Loucy (cell line): ENCODE results near the gene MUC5AC.
"Not testable (repeated sequence)": the region's sequence is repeated elsewhere in the genome, so short reads cannot be mapped to it uniquely, and the experiment has no call there.

ENCODE experiments used
- H2AFZ ChIP-seq: fragments of 200-600 bp; sonication (generic); 2 replicates; pipeline ENCODE4 v1.6.0; 2016; ENCODE audit warnings: antibody characterized with exemption, mild to moderate bottlenecking, low read length, moderate library complexity
- H3F3A ChIP-seq: fragments of 200-600 bp; 2 replicates; pipeline ENCODE4 v1.6.0; 2016; ENCODE audit warnings: antibody characterized with exemption, low read depth, mild to moderate bottlenecking
- H3K27me3 ChIP-seq: fragments of 200-600 bp; sonication (generic); 2 replicates; pipeline ENCODE4 v1.6.1; 2014; ENCODE audit warnings: low read length, mild to moderate bottlenecking; ENCODE audit not compliant: insufficient read depth, poor library complexity, severe bottlenecking
- H3K36me3 ChIP-seq: fragments of 200-600 bp; sonication (generic); 2 replicates; pipeline ENCODE4 v1.6.1; 2016; ENCODE audit warnings: low read length; ENCODE audit not compliant: insufficient read depth
- H3K4me1 ChIP-seq: fragments of 200-600 bp; sonication (generic); 2 replicates; pipeline ENCODE4 v1.5.1; 2014; ENCODE audit warnings: low read length, mild to moderate bottlenecking; ENCODE audit not compliant: insufficient read depth, poor library complexity, severe bottlenecking
- H3K4me2 ChIP-seq: fragments of 200-600 bp; sonication (generic); 2 replicates; pipeline ENCODE4 v1.6.0; 2014; ENCODE audit warnings: antibody characterized with exemption, low read length, low read depth, mild to moderate bottlenecking; ENCODE audit not compliant: poor library complexity, severe bottlenecking
- H3K4me3 ChIP-seq: fragments of 200-600 bp; sonication (generic); 2 replicates; pipeline ENCODE4 v1.5.1; 2014; ENCODE audit warnings: low read length, mild to moderate bottlenecking, mixed read lengths; ENCODE audit not compliant: poor library complexity, severe bottlenecking
- H3K79me2 ChIP-seq: fragments of 200-600 bp; sonication (generic); 2 replicates; pipeline ENCODE4 v1.6.1; 2014; ENCODE audit warnings: low read length; ENCODE audit not compliant: insufficient read depth
- H3K9ac ChIP-seq: fragments of 200-600 bp; sonication (generic); 2 replicates; pipeline ENCODE4 v1.6.0; 2014; ENCODE audit warnings: mild to moderate bottlenecking, low read depth, low read length, moderate library complexity; ENCODE audit not compliant: poor library complexity, severe bottlenecking
- H3K9me2 ChIP-seq: fragments of 200-600 bp; sonication (generic); replicated peaks from 2 replicates; pipeline ENCODE4 v1.6.1; 2016; ENCODE audit warnings: low read depth, low read length, mixed read lengths
- H3K9me3 ChIP-seq: fragments of 200-600 bp; sonication (generic); 2 replicates; pipeline ENCODE4 v1.6.1; 2014; ENCODE audit warnings: mild to moderate bottlenecking, antibody characterized with exemption, low read length, low read depth; ENCODE audit not compliant: insufficient read depth
- H4K20me1 ChIP-seq: fragments of 200-600 bp; sonication (generic); 2 replicates; pipeline ENCODE4 v1.6.0; 2014; ENCODE audit warnings: antibody characterized with exemption, low read length, mild to moderate bottlenecking; ENCODE audit not compliant: insufficient read depth, poor library complexity, severe bottlenecking
- CTCF ChIP-seq: fragments of 200-600 bp; sonication (generic); conservative IDR thresholded peaks from 2 replicates; pipeline ENCODE4 v1.5.1; 2014; ENCODE audit warnings: mild to moderate bottlenecking, antibody characterized with exemption, low read length
- EZH2phosphoT487 ChIP-seq: fragments of 200-600 bp; IDR thresholded peaks from 2 replicates; pipeline ENCODE4 v1.6.1; 2018; ENCODE audit warnings: antibody characterized with exemption, mild to moderate bottlenecking, moderate library complexity, borderline replicate concordance

Gene MUC5AC

GRCh38 chr11:1241706-1242105, 84.0 kb downstream of the MUC5AC start:
- H3K27me3 ChIP-seq, result no peaks in the 10 kb centered on the region
- H3K9ac ChIP-seq, result no peak overlapping the region
- H4K20me1 ChIP-seq, result no peaks in the 10 kb centered on the region
- H2AFZ ChIP-seq, result no peak overlapping the region
- peaks cover 8% of the 10 kb centered on the region; the same call in 1 of the 2 replicates for H3K9me3 ChIP-seq
- no peaks in the 10 kb centered on the region for H3K36me3 ChIP-seq
- no peaks in the 10 kb centered on the region for H3K9me2 ChIP-seq
- no peaks in the 10 kb centered on the region for H3K4me1 ChIP-seq
- no peak overlapping the region for H3K4me2 ChIP-seq
- H3K79me2 ChIP-seq, result no peaks in the 10 kb centered on the region
- TF ChIP-seq EZH2phosphoT487 (no peak), CTCF (no peak)
- H3K4me3 ChIP-seq, result no peak overlapping the region
- H3F3A ChIP-seq, result no peaks in the 10 kb centered on the region

GRCh38 chr11:1242289-1242688, 84.5 kb downstream of the MUC5AC start:
- H3K36me3 ChIP-seq, result no peaks in the 10 kb centered on the region
- H2AFZ ChIP-seq, result no peak overlapping the region
- H3K27me3 ChIP-seq, result no peaks in the 10 kb centered on the region
- TF ChIP-seq CTCF, result no peak
- H3K9ac ChIP-seq, result no peak overlapping the region
- H3K9me2 ChIP-seq, result no peaks in the 10 kb centered on the region
- H3K79me2 ChIP-seq, result no peaks in the 10 kb centered on the region
- H3K9me3 ChIP-seq, result peaks cover 8% of the 10 kb centered on the region; the same call in 1 of the 2 replicates
- no peaks in the 10 kb centered on the region for H4K20me1 ChIP-seq
- no peak overlapping the region for H3K4me2 ChIP-seq
- H3K4me1 ChIP-seq, result no peaks in the 10 kb centered on the region
- no peak overlapping the region for H3K4me3 ChIP-seq
- no peaks in the 10 kb centered on the region for H3F3A ChIP-seq

- H3K9me3 ChIP-seq, H3K4me1 ChIP-seq, H3K79me2 ChIP-seq, H2AFZ ChIP-seq, H3K36me3 ChIP-seq, H3K27me3 ChIP-seq, H3K9ac ChIP-seq, H3K9me2 ChIP-seq, H4K20me1 ChIP-seq, H3K4me2 ChIP-seq, H3K4me3 ChIP-seq, H3F3A ChIP-seq: not testable (repeated sequence)
Observed at GRCh38 chr11:1242751-1243150, 85.0 kb downstream of the MUC5AC start.

GRCh38 chr11:1243521-1243920, 85.8 kb downstream of the MUC5AC start:
- not testable (repeated sequence) for H3K9me2 ChIP-seq, H3K4me2 ChIP-seq, H3K4me1 ChIP-seq, H3K4me3 ChIP-seq, H4K20me1 ChIP-seq, H2AFZ ChIP-seq, H3K9me3 ChIP-seq, H3K27me3 ChIP-seq, H3K36me3 ChIP-seq, H3K79me2 ChIP-seq, H3K9ac ChIP-seq, H3F3A ChIP-seq

GRCh38 chr11:1244557-1244956, 86.8 kb downstream of the MUC5AC start:
- H3K4me1 ChIP-seq, result not testable (repeated sequence)

GRCh38 chr11:1245717-1246116, 88.0 kb downstream of the MUC5AC start:
- not testable (repeated sequence) for H3K27me3 ChIP-seq, H3K4me2 ChIP-seq, H3K9me3 ChIP-seq, H3K9ac ChIP-seq, H2AFZ ChIP-seq, H3F3A ChIP-seq, H3K4me3 ChIP-seq, H3K79me2 ChIP-seq, H3K36me3 ChIP-seq, H4K20me1 ChIP-seq, H3K9me2 ChIP-seq, H3K4me1 ChIP-seq

More at GRCh38 chr11:1244557-1244956, 86.8 kb downstream of the MUC5AC start:
- not testable (repeated sequence) for H3K79me2 ChIP-seq, H3K9ac ChIP-seq, H3K4me2 ChIP-seq, H4K20me1 ChIP-seq, H3K36me3 ChIP-seq, H3K9me3 ChIP-seq, H3K9me2 ChIP-seq, H3K4me3 ChIP-seq, H3F3A ChIP-seq, H3K27me3 ChIP-seq, H2AFZ ChIP-seq
